A549 (cell line): ENCODE data around the gene TMEM144. TPM values are rescaled to one million over a fixed set of nuclear protein-coding genes. Genes with fewer than 3 reads are reported as not detected.

Source experiments
- ATAC-seq, 2 experiments: fragments of 200-7000 bp in 1 of 2; fragments of >200 bp in 1 of 2; cut with Nextera tagmentation in 1 of 2; cut with Tn5 transposase in 1 of 2; 3 replicates each; pipeline versions ENCODE4 v1.8.0 to v1.9.1; 2018 to 2020; ENCODE audit warnings: mild to moderate bottlenecking in 1 of 2, moderate library complexity in 1 of 2
- CTCF ChIA-PET: fragments of 300-600 bp; sonication (Branson Sonifier 250); formaldehyde crosslinking; extraction: SDS; loops from one replicate; lab custom pipeline; 2021; ENCODE audit warnings: antibody characterized with exemption, inconsistent platforms; lab: Yijun Ruan, JAX
- POLR2A ChIA-PET: fragments of 350-600 bp; formaldehyde crosslinking; extraction: SDS; loops from one replicate; lab custom pipeline; 2021; ENCODE audit warnings: antibody characterized with exemption, inconsistent platforms; lab: Yijun Ruan, JAX
- DNase-seq, 2 experiments: peaks; one replicate each; pipeline versions ENCODE4 v3.0.0 to v3.0.0-alpha.2; 2011 to 2016; ENCODE audit warnings: low read depth in 1 of 2, low spot score in 1 of 2
- FAIRE-seq: peaks from 2 replicates; lab custom pipeline; 2011; peaks lifted over from hg19 to GRCh38; lab: Jason Lieb, UNC
- H3K27ac ChIP-seq, 2 experiments: fragments of >200 bp; sonication (Bioruptor Twin); formaldehyde crosslinking; 3 replicates each; pipeline ENCODE4 v1.5.1; 2016 to 2017
- H3K4me1 ChIP-seq: fragments of >200 bp; sonication (Bioruptor Twin); formaldehyde crosslinking; 3 replicates; pipeline ENCODE4 v1.6.1; 2016
- H3K4me2 ChIP-seq: fragments of >200 bp; sonication (Bioruptor Twin); formaldehyde crosslinking; 3 replicates; pipeline ENCODE4 v1.6.1; 2016
- H3K4me3 ChIP-seq: fragments of >200 bp; sonication (Bioruptor Twin); formaldehyde crosslinking; 3 replicates; pipeline ENCODE4 v1.5.1; 2016
- H3K9me3 ChIP-seq: fragments of >200 bp; sonication (Bioruptor Twin); formaldehyde crosslinking; 3 replicates; pipeline ENCODE4 v1.6.1; 2016
- CBX8 ChIP-seq: fragments of 200-600 bp; sonication (generic); IDR thresholded peaks from 2 replicates; pipeline ENCODE4 v1.6.1; 2016
- CEBPB ChIP-seq, 2 experiments: fragments of >200 bp in 1 of 2; sonication (Bioruptor Twin) in 1 of 2; formaldehyde crosslinking in 1 of 2; IDR thresholded peaks; 2 replicates each; pipeline ENCODE4 v1.6.1; 2012 to 2016
- CHD2 ChIP-seq: fragments of 150-350 bp; IDR thresholded peaks from 2 replicates; pipeline ENCODE4 v1.6.1; 2014; ENCODE audit warnings: low read length; ENCODE audit not compliant: partially characterized antibody
- EHF ChIP-seq: fragments of 250-450 bp; sonication (Bioruptor Pico); IDR thresholded peaks from 2 replicates; pipeline ENCODE4 v1.5.0; 2020; ENCODE audit warnings: mild to moderate bottlenecking
- ESRRA ChIP-seq: fragments of 150-350 bp; IDR thresholded peaks from 2 replicates; pipeline ENCODE4 v1.6.1; 2014; ENCODE audit warnings: mild to moderate bottlenecking, low read length, borderline replicate concordance
- FOSB ChIP-seq: fragments of 250-450 bp; sonication (Bioruptor Pico); IDR thresholded peaks from 2 replicates; pipeline ENCODE4 v1.5.0; 2020; ENCODE audit warnings: mild to moderate bottlenecking, moderate library complexity
- GATA3 ChIP-seq: IDR thresholded peaks from 2 replicates; pipeline ENCODE4 v1.6.1; 2012; ENCODE audit warnings: borderline replicate concordance
- HDAC2 ChIP-seq: fragments of 200-600 bp; sonication (generic); IDR thresholded peaks from 2 replicates; pipeline ENCODE4 v1.6.1; 2016
- HEYL ChIP-seq: fragments of 250-450 bp; sonication (Bioruptor Pico); IDR thresholded peaks from 2 replicates; pipeline ENCODE4 v1.8.0; 2021; ENCODE audit warnings: mild to moderate bottlenecking, moderate library complexity
- HOXA7 ChIP-seq: fragments of 250-450 bp; sonication (Bioruptor Pico); IDR thresholded peaks from 2 replicates; pipeline ENCODE4 v1.5.0; 2020; ENCODE audit warnings: mild to moderate bottlenecking, moderate library complexity
- KDM1A ChIP-seq: fragments of 200-600 bp; sonication (generic); IDR thresholded peaks from 2 replicates; pipeline ENCODE4 v1.6.1; 2016; ENCODE audit warnings: low read depth, mild to moderate bottlenecking
- NR3C1 ChIP-seq: fragments of >200 bp; sonication (Bioruptor Twin); formaldehyde crosslinking; IDR thresholded peaks from 3 replicates; pipeline ENCODE4 v1.6.1; 2017
- PHF8 ChIP-seq: fragments of 200-600 bp; sonication (generic); IDR thresholded peaks from 2 replicates; pipeline ENCODE4 v1.6.1; 2016; ENCODE audit warnings: low read depth, mild to moderate bottlenecking, antibody characterized with exemption, moderate library complexity, borderline replicate concordance
- POLR2A ChIP-seq: IDR thresholded peaks from 2 replicates; pipeline ENCODE4 v1.6.1; 2012; ENCODE audit warnings: mild to moderate bottlenecking, low read length
- SREBF2 ChIP-seq: fragments of 450-650 bp; IDR thresholded peaks from 2 replicates; pipeline ENCODE4 v1.6.1; 2014; ENCODE audit warnings: mild to moderate bottlenecking, moderate library complexity
- ZC3H11A ChIP-seq: fragments of 450-650 bp; IDR thresholded peaks from 2 replicates; pipeline ENCODE4 v1.6.1; 2014; ENCODE audit warnings: antibody characterized with exemption, mild to moderate bottlenecking
- ZNF302 ChIP-seq: fragments of 250-450 bp; sonication (Bioruptor Pico); IDR thresholded peaks from 2 replicates; pipeline ENCODE4 v1.9.0; 2021; ENCODE audit warnings: inconsistent platforms, mild to moderate bottlenecking, moderate library complexity
- WGBS: methylation state at CpG from one replicate; pipeline ENCODE4 v1.1.6; 2017; ENCODE audit errors: missing lambda C conversion rate; 5-methylcytosine and 5-hydroxymethylcytosine counted together
- polyA plus RNA-seq, 4 experiments: library from polyadenylated mRNA; depleted of rRNA in 3 of 4; stranded (reverse); fragments of >200 nt; fragmentation: RNase III in 1 of 4; extraction: RNeasy Plus Mini Kit Qiagen cat#74134 plus additional on column Dnase treatment in 1 of 4; gene quantifications; 2 replicates in 3 of 4; 3 replicates in 1 of 4; pipeline ENCODE4 v1.2.3, GENCODE V29; 2011 to 2017
- TF ChIP-seq, protein P1 (sequence below): fragments of 150-350 bp; IDR thresholded peaks from 2 replicates; pipeline ENCODE4 v1.6.1; 2014; ENCODE audit warnings: low read depth, mild to moderate bottlenecking, low read length
- TF ChIP-seq, protein P2 (sequence below): IDR thresholded peaks from 2 replicates; pipeline ENCODE4 v1.6.1; 2012; ENCODE audit warnings: low read depth, borderline replicate concordance
- TF ChIP-seq, protein P3 (sequence below): IDR thresholded peaks from 2 replicates; pipeline ENCODE4 v1.6.1; 2012
- TF ChIP-seq, protein P4 (sequence below): fragments of 450-650 bp; IDR thresholded peaks from 2 replicates; pipeline ENCODE4 v1.6.1; 2014; ENCODE audit warnings: antibody characterized with exemption
- TF ChIP-seq, protein P5 (sequence below): fragments of >200 bp; sonication (Bioruptor Twin); formaldehyde crosslinking; IDR thresholded peaks from 2 replicates; pipeline ENCODE4 v1.6.1; 2016

The TMEM144 gene
- polyA plus RNA-seq, 2 of the 4 experiments (the other 2 are of a cell fraction) = 5.3 to 10.2 TPM

DNA sequence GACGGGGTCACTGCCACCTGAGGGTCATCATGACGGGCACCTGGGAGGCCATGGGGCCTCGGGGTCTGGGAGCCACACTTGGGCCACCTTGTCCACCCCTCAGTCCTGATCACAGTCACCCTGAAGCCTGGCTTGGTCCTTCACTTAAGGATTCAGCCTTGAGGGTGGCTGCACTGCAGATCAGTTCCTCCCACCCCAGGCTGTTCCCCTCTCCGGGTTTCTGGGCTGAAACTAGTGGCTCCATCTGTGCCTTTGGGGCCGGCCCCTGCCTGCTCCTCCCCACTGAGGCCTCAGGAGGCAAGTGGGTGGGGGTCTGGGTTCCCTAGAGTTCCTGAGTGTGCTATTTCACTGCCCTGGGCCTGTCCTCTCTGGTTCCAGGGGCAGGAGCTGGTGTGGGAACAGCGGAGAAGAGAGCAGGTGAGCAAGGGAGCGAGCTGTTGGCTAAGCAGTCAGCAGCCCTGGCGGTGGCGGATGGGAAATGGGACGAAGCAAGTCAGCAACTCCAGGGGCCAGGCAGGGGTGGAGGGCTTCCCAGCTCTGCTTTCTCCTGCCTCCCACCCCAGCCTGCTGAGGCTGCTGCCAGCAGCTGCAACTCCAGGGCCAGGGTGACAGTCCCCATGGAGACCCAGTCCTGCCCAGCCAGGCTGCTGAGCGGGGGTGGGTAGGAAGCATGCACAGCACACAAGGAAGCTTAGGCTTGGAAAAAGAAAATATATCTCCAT, 81.2 kb downstream of the TMEM144 start:
- ATAC-seq = no peak
- peaks cover 13% of the 10 kb centered on the region for H3K4me1 ChIP-seq

DNA sequence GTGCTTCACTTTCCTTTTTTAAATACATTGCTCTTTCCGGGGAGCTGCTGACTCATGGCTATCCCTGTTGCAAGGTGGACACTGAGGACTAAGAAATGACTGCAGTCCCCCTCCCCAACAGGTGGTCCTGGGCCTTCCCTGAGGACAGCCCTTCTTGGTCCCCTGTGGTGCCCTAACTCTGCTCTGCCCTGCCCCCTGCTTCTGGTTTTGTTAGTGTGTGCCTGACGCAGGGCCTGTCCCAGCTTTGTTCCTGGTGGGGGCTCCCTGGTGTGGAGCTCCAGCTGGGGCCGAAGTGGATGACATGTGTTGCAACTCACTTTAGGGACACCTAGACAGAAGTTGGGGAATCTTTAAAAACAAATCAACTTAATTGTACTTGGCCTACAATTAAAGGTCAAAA, 81.9 kb downstream of the TMEM144 start:
- Histone ChIP-seq H3K4me1 (peaks cover 13% of the 10 kb centered on the region), H3K9me3 (no peaks in the 10 kb centered on the region), H3K27ac (peak overlapping the region; percentile 66 to 73), H3K4me2 (peak overlapping the region; percentile 36; the same call in 1 of the 3 replicates), H3K4me3 (no peak overlapping the region)
- no peak for ATAC-seq
- TF ChIP-seq GATA3 (no peak), EHF (CRISPR knock-in tag) (no peak), SREBF2 (no peak), ZNF302 (CRISPR knock-in tag) (no peak), CHD2 (no peak), ZC3H11A (no peak), FOSB (CRISPR knock-in tag) (no peak), HOXA7 (CRISPR knock-in tag) (no peak)
- TF ChIP-seq, protein P1, sequence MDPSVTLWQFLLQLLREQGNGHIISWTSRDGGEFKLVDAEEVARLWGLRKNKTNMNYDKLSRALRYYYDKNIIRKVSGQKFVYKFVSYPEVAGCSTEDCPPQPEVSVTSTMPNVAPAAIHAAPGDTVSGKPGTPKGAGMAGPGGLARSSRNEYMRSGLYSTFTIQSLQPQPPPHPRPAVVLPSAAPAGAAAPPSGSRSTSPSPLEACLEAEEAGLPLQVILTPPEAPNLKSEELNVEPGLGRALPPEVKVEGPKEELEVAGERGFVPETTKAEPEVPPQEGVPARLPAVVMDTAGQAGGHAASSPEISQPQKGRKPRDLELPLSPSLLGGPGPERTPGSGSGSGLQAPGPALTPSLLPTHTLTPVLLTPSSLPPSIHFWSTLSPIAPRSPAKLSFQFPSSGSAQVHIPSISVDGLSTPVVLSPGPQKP = no peak
- TF ChIP-seq, protein P2, sequence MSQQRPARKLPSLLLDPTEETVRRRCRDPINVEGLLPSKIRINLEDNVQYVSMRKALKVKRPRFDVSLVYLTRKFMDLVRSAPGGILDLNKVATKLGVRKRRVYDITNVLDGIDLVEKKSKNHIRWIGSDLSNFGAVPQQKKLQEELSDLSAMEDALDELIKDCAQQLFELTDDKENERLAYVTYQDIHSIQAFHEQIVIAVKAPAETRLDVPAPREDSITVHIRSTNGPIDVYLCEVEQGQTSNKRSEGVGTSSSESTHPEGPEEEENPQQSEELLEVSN = no peak
- ChIA-PET CTCF (interaction anchor here (0.8 kb wide), 1 partner anchor 34 kb away, joined by 3 read pairs; no protein-coding TSS in a partner anchor), POLR2A (no interaction called here)
- no peak for DNase-seq
- WGBS = 54% methylated on average over 3 of the region's 3 CpGs
- FAIRE-seq = no peak

More for the DNA sequence above, 81.2 kb downstream of the TMEM144 start:
- POLR2A ChIA-PET = no interaction called here
- CTCF ChIA-PET = interaction anchor here (0.8 kb wide), 1 partner anchor 33 kb away, joined by 3 read pairs; no protein-coding TSS in a partner anchor
- H3K27ac ChIP-seq = peak overlapping the region; percentile 66 to 73
- peak overlapping the region; percentile 36; the same call in 1 of the 3 replicates for H3K4me2 ChIP-seq
- FAIRE-seq (no peak), DNase-seq (no peak)
- TF ChIP-seq HDAC2 (no peak), NR3C1 (no peak), FOSB (CRISPR knock-in tag) (no peak), SREBF2 (no peak), ZNF302 (CRISPR knock-in tag) (no peak), HOXA7 (CRISPR knock-in tag) (no peak), POLR2A (no peak), PHF8 (no peak)
- TF ChIP-seq, protein P3, sequence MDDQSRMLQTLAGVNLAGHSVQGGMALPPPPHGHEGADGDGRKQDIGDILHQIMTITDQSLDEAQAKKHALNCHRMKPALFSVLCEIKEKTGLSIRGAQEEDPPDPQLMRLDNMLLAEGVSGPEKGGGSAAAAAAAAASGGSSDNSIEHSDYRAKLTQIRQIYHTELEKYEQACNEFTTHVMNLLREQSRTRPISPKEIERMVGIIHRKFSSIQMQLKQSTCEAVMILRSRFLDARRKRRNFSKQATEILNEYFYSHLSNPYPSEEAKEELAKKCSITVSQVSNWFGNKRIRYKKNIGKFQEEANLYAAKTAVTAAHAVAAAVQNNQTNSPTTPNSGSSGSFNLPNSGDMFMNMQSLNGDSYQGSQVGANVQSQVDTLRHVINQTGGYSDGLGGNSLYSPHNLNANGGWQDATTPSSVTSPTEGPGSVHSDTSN = no peak
- TF ChIP-seq, protein P4, sequence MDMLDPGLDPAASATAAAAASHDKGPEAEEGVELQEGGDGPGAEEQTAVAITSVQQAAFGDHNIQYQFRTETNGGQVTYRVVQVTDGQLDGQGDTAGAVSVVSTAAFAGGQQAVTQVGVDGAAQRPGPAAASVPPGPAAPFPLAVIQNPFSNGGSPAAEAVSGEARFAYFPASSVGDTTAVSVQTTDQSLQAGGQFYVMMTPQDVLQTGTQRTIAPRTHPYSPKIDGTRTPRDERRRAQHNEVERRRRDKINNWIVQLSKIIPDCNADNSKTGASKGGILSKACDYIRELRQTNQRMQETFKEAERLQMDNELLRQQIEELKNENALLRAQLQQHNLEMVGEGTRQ = no peak
- TF ChIP-seq, protein P5, sequence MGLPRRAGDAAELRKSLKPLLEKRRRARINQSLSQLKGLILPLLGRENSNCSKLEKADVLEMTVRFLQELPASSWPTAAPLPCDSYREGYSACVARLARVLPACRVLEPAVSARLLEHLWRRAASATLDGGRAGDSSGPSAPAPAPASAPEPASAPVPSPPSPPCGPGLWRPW = no peak
- H3K9me3 ChIP-seq = no peaks in the 10 kb centered on the region
- 81% methylated on average over 9 of the region's 11 CpGs for WGBS
- H3K4me3 ChIP-seq = no peak overlapping the region

DNA sequence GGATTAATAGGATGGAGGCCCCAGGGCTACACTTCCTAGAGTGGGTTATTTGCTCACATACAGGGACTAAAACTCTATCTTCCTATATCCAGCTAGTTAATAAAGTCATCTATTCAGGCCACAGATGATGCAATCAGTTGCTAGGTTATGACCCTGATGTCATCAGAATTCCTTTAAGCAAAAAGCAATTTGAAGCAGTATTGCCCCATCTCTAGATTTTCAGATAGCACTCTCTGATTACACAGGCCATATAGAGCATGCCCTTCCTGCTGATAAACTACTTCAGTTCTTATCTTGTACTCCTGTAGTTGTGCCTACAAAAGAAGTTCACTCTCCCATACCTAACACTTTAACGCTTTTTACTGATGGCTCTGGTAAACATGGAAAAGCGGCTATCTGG, 84.8 kb downstream of the TMEM144 start:
- no peak for TF ChIP-seq CBX8
- TF ChIP-seq HEYL = no peak
- TF ChIP-seq POLR2A = no peak
- TF ChIP-seq KDM1A = no peak
- TF ChIP-seq ESRRA = no peak
- TF ChIP-seq SREBF2 = no peak
- TF ChIP-seq CEBPB (IDR thresholded peaks at IDR 0.05) = peak in 1 of 2 experiments; percentile 56; a peak in 1 of 4 replicates
- TF ChIP-seq GATA3 = peak; percentile 73
- TF ChIP-seq, all 56 proteins: peak for 2
- Histone ChIP-seq H3K4me2 (no peak overlapping the region), H3K9me3 (no peaks in the 10 kb centered on the region), H3K4me3 (no peak overlapping the region), H3K27ac (peak overlapping the region; percentile 11 to 57; a peak in 1 of 6 replicates), H3K4me1 (peaks cover 35% of the 10 kb centered on the region)
- DNase-seq (peak in 1 of 2 experiments; percentile 38), FAIRE-seq (no peak), ATAC-seq (no peak)
- ChIA-PET CTCF (no interaction called here), POLR2A (no interaction called here)
- 85% methylated on average over 2 of the region's 2 CpGs for WGBS
